Measurements from ENCODE around the gene CREBBP.

CREBBP gene

DNA sequence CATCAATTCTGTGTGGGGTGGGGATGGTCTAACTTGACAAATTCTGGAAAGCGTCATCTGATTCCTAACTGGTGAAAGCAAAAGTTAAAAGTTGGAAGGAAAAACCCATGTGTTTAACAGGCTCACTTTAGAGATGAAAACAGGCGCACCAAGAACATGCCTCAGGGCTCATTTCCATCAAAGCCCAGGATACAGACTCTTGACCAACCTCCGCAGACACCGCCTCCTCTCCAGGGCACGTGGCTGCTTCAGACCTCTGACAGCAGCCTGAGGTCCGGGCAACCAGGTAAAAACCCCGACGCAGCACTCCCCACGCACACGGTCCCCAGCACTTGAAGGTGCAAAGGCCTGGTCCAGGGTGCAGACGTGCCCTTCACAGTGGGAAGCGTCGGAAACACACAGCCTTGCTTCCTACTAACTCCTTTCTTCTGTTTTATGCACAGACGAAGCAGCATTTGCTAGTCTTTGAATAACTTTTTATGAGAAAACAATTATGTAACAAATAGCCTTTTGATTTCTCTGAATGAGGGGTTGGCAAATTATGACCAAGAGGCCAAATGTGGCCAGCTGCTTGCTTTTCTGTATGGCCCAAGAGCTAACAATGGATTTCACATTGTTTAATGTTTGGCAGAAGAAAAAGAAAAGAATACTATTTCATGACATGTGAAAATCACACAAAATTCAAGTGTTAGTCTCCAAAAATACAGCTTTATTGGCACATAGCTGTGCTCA, 119.0 kb downstream of the CREBBP start:
- no peak for DNase-seq

DNA sequence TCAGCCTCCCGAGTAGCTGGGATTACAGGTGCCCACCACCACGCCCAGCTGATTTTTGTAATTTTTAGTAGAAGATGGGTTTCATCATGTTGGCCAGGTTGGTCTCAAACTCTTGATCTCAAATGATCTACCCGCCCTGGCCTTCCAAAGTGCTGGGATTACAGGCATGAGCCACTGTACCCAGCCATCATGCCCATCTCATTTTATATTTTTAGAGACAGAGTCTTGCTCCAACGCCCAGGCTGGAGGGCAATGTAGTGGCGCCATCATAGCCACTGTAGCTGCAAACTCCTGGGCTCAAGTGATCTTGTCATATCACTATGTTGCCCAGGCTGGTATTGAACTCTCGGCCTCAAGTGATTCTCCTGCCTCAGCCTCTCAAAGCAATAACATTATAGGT, 120.0 kb downstream of the CREBBP start:
- DNase-seq = no peak

DNA sequence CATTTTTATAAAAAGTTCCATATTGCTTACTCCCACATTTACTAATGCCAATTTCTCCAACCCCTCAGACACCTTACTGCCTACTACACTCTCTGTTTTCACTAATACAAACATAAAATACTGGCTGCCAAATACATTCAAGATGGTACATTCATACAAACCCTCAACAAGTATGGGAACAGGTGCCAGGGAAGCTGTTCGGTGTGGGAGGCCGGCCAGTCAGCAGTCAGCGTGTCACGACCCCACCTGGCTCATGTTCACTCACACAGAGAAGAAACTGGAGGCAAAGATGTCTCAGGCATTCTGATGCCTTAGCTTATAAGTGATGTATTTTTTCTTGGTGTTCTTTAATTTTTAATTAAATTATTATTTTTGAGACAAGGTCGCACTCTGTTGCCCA, 120.8 kb downstream of the CREBBP start:
- no peak for DNase-seq

DNA sequence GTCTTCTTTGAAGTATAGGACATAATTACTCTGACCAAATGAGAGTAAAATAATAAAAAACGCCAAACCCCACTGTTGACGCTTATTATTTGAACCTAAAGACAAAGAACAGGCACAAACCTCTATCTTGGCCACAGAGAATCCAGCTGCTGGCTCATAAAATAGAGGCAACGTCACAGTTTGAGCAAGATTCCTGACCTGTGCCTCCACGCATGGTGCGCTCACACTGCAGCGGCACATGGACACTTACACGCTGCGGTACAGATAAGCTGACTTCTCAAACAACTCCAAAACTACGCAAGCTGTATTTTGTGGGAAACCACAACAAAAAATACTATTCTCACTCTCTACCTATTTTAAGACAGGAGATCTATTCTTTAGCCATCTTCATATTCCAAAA, 124.4 kb downstream of the CREBBP start:
- DNase-seq = no peak

DNA sequence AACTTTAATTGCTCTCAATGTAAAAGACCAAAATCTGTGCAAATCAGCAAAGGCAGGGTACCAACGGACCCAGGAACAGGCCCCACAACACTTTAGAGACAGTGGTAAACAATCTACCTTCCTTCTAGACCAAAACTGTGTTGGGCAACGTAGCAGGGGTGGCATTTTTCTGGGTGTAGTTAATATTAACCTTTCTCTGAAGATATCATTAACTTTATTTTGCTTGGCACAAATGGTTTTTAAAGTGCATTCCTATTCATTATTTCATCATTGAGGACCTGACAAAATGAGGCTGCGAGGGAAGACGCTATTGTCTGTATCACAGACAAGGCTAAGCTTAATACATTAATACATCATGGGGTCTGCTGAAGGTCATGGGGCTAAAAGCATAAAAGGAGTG, 125.3 kb downstream of the CREBBP start:
- no peak for DNase-seq

DNA sequence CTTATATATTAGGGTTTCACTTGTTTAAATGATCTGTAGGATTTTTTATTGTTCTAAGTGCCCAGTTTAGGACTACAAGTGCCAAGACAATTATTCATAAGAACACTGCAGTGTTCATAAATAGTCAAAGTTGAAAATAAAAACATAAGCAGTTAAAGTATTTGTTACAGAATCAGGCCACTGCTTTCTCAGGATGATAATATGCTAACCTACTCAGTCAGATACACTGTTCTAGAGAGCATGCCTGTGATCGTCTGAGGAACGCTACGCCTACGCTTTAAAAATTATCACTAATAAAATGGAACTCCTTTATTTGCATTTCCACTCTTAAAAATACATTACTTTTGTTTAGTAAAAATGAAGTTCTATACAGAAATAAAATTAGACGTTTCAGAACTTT, 125.7 kb downstream of the CREBBP start:
- DNase-seq = no peak

DNA sequence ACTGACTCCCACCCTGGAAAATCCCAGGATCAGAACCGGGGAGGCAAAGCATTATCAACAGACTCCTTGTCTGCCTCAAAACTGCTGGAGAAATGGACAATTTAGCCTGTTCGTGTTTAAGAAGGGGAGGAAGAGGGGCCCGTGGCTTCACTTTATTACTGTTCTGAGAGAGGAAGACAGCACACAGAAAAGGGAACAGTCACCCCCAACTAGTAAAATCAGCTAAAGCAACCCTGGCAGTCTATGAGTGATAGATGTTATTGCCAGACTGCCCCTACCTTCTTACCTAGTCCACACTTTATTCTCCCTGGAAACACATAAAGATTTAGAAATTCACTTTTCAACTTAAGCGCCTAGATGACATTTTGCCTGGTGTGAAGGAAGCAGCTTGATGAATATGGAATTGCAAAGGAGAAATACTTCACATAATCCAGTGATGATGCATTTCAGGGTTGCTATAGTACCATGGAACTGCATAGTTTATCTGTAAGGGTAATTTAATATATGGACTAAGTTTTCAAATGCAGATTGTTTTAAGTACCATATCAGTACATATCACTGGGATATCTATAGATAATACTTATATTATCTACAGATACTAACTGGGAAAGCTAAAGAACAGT, 126.3 kb downstream of the CREBBP start:
- no peak for DNase-seq

DNA sequence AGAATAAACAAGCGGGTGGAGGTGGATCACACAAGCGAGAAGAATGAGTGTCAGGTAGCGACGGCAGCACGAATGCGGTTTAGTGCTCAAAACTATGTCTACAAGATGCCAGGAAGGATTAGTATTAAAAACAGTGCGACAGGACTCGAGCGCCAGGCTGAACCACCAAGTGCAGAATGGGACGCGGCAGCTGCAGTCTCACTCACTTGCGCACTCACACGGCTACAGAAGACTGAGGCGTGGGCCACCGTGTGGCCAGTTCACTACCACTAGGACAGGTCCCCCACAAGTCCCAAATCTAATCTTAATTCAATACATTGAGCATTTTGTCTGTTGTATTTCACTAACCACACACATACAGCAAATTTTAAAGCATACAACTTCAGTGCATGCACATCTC, 127.5 kb downstream of the CREBBP start:
- no peak for DNase-seq

DNA sequence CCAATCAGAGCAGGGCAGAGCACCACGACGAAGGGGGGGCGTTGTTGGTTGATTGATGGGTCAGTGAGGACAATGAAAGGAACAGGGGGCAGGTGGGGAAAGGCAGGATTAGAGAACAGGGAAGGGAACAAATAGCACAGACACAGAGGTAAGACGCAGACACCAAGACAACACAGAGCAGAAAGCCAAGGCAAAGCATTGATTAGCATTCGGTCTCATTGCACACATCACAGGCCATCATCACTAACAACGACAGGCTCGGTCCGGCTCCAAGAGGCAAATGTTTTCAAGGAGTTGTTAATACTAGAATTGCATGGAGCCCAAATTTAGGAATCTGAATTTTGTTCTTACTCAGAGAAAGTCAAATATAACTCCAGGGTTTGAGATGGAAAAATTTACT, 128.6 kb downstream of the CREBBP start:
- DNase-seq = no peak

DNA sequence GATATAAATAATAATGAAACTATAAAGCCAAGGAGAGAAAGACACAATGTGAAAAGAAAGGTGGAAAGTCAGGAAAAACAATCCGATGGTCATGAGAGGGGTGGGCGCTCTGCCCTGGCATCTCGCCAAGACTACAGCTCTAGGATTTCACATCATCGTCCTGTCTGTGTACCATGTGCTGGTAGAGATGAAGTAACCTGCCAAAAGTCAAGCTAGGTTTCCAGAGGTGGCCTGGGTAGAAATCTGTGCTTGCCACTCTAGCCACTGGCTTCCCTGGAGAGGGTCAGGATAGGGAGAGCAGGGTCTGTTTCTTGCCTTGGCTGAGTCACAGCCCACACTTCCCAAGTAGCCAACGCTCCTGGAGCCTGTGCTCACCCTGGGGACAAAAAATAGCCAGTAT, 132.2 kb downstream of the CREBBP start:
- DNase-seq = no peak

DNA sequence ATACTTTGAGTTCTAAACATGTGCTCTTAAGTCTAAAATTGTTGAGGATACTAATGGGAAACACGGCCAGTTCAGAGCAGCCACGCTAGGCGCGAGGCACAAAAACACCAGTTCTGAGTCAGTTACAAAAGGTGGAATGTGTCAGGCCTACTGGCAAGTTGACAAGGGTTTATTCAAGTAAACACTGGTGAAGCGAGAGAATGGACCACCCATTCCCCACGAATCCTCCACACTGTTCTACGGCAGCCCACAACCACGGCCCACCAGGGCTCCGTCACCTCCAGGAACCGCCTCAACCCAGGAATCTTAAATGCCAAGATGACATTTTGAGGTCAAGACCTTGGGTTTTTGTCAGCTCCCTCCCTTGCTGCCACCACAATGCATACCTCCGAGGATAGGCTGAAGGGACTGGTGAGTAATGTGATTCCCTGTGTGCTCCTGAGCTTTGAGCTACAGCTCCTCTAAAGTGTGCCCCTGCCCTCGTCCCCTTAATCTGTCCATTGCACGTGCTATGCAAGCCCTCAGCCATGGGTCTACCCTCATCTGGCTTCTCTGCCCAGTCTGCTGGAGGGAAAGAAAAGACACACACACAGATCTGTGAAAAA, 134.7 kb downstream of the CREBBP start:
- no peak for DNase-seq

DNA sequence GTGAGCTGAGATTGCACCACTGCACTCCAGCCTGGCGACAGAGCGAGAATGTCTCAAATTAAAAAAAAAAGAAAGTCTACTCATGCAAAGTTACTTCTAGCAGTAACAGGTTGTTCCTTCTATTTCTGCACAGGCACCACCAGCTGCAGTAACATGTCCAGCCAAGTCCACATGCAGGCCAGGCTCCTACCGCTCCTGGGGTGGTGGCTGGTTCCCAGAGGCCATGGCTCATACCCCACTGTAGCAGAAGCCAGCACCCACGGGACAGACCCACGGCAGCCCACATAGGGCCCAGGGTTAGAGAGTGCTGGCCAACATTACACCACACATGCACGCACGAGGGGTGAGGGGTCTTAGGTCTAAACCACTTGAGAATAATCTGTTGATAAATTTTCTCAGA, 136.5 kb downstream of the CREBBP start:
- DNase-seq = no peak

DNA sequence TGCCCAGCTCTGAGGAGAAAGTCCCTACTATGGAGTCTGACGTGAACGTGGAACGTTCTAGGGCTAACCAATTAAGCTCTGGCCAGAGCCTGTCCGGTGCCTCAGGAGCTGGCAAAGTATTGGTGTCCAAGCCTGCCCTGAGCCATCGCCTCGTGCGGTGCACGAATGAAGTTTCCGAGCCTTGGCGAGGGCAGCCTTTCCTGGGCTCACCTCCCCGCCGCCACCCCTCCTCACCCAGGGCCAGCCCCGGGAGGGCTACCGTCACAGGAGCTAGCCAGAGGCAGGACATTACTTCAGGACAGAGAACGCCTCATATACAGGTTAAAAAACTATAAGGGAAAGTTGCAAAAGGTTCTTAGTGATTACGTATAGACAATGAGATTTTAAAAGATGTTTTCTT, 139.6 kb downstream of the CREBBP start:
- no peak for DNase-seq

DNA sequence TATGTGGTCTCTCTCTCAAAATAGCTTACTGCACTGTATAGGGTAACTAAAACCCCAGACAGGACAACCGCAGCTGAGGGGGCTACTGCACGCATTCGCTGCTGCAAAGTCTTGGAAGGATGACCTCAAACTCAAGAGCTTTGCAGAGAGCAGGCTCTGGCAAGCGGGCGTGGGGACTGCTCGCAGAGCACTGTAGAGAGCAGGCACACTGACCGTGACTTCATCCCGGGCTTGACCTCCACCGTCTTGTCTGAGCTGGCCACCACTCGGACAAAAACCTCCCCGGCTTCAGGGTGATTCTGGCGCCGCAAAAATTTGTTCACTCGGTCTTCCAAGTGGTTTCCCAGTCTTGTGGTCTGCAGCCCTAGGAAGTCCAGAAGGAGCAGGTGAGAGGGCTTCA, 140.3 kb downstream of the CREBBP start:
- no peak for DNase-seq

DNA sequence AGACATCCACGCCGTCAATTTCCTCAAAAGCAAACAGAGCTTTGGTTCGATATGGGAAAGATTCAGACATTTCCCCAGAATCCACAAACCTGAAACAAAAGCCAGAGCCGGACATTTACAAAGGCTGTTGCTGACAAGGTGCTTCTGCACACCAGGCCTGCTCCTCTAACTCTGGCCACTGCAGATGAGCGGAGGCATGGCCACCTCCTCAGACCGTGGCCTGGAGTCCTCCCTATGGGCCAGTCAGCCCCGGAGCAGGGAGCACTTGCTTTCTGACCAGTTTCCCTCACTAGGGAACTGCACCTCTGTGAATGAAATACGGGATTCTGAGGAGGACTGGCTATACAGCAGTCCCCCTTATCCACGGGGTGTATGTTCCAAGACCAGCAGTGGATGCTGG, 140.9 kb downstream of the CREBBP start:
- no peak for DNase-seq

DNA sequence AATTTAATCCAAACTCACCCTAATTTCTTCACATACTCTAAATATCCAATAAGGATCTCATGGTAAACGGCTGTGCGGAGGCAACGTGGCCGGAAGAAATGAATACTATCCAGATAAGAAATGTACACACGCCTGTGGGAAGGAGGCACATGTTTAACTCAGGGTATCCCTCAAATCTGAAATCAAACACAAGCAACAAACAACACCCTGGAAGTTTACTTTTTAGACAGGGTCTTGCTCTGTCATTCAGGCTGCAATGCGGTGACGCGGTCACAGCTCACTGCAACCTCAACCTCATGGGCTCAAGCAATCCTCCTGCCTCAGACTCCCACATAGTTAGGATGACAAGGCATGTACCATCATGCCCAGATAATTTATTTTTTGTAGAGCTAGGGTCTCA, 142.0 kb downstream of the CREBBP start:
- DNase-seq = no peak

DNA sequence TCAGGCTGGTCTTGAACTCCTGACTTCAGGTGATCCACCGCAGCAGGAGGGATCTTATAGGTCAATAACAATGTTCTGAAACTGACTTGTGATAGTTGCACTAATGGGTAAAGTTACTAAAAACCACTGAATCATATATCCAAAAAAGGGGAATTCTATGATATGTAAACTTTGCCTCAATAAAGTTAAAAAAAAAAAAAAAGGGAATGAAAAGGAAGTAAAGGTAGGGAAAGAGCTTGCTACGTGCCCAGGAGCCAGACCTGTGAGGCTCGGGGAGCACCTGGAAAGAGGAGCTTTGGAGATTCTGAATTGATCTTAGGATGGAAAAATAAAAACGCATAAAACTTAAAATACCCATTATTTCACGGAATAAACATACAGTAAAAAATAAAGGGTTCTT, 142.4 kb downstream of the CREBBP start:
- DNase-seq = no peak

DNA sequence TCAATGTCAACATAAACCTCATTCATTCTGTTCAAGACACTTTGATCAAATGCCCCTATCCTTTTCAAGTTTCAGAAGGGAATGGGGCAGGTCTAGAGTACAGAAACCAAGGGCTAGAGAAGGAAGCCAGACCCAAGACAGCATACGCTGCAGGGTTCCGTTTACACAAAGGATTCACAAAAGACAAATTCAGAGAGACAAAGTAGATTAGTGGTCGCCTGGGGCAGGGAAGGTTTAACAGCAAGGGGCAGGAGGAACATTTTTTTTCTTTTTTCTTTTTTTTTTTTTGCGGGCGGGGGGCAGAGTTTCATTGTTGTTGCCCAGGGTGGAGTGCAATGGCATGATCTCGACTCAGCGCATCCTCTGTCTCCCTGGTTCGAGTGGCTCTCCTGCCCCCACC, 143.3 kb downstream of the CREBBP start:
- DNase-seq = no peak

DNA sequence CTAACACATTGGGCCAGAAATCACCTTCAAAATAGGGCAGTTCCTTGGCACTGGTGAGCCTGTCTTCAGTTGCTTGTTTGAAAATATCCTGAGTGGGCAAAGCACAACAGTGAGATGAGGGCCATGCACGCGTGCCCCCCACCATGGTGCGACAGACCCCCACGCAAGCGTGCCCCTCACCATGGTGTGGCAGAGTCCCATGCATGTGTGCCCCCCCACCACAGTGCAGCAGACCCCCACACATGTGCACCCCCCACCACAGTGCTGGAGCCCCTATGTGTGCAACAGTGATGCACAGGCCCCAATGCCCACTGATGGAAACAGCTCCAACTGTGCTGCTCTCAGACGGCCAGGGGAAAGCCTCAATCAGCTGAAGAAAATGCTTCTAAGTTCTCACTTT, 144.4 kb downstream of the CREBBP start:
- DNase-seq = no peak

DNA sequence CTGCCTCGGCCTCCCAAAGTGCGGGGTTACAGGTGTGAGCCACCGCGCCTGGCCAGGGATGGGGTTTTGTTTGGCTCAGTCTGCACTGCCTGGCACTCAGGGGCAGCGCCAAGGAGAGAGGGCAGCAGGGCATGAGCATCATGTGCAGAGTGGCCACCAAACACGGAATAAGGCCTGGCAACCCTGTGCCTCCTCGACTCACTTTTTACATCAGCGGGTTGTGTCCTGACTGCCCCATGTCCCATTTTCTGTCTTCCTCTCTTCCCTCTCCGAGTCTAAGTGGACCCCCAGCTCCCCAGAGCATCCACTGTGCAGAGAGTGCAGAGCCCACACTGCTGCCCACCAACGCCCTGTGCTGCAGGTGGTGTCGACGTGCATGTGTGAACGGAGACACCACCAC, 145.0 kb downstream of the CREBBP start:
- DNase-seq = no peak

DNA sequence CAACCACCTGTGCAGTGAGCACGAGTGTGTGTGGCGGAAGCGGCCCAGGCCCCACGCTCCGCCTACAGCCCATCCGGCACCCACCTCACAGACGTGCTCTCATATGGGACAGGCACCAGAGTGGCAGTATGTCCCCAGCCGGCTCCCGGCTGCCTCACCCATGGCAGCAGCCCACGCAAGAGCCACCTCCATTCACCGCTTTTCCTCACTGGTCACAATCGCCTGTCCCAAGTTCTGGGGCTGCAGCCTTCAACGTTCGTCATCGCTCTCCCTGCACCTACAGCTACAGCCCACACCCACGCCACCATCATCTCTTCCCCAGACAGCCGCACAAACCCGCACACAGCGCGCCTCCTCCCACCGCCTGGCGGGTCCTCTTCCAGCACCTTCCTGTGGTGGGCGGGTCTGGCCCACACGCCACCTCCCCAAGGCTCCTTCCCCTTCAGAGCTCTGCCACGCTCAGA, 145.7 kb downstream of the CREBBP start:
- DNase-seq = no peak

DNA sequence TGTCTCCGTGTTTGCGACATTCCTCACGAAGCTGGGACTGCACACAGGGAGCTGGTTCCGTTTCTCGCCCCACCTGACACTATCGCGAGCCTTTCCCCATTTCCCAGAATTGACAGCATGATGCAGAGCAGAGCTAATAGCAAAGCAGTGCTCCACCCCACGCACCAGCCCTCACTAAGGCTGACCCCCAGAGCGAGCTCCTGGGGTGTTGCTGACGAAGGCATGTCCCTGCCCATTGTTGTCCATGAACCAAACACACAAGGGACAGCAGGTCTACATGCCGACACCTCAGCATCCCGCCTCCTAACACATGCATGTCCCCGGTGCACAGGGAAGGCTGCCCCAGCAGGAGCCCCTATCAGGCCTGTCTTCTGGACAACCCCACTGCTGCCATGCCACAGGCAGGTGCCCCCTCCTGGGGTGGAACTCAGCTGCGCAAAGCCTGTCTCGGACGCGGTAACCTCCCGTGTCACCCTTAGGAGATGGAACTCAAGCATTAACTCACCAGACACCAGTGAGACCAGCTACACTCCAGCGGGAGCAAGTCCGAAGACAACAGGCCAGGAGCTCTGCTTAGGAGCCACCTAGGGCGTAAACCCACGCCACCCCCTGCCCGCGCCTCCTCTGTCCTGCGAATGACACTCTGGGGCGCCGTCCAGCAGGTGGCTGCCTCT, 146.3 kb downstream of the CREBBP start:
- no peak for DNase-seq

DNA sequence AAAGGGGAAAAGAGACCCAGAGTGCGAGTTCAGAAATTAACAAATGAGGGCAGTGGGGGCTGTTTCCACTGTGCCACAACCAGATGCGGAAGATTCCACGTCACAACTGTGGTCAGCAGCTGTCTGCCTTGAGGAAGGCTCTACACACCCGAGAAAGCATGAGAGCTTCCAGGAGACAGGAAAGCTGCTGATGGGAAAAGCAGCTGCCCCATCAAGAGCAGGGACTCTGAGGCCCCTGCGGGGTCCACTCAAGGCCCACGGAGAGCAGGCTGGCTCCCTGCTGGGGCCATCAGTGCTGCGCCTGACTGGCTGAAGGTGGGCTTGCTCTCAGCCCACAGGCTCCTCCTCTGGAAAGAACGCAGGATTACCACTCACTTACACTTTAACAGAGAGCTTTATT, 148.3 kb downstream of the CREBBP start:
- DNase-seq = no peak

Data from inflammatory macrophage treated with lipopolysaccharide for 4 hours (primary cell).